D721Med (cell line): ENCODE results near the gene KCNJ16.

Experiments used
- DNase-seq: peaks from one replicate; pipeline ENCODE4 v3.0.0; 2011; ENCODE audit warnings: low spot score; ENCODE audit not compliant: insufficient read length
- FAIRE-seq: peaks from 2 replicates; lab custom pipeline; 2011; peaks lifted over from hg19 to GRCh38; lab: Jason Lieb, UNC
- CTCF ChIP-seq: IDR thresholded peaks from 2 replicates; pipeline ENCODE4 v1.5.1; 2012; ENCODE audit warnings: mild to moderate bottlenecking, control low read depth; ENCODE audit not compliant: insufficient read depth; ENCODE audit errors: missing control alignments

KCNJ16 gene

GRCh38 chr17:70050931-70051330, 24.1 kb upstream of the KCNJ16 start:
- no peak for TF ChIP-seq CTCF
- DNase-seq (no peak), FAIRE-seq (no peak)

- DNase-seq (no peak), FAIRE-seq (no peak)
- TF ChIP-seq CTCF: no peak
Observed at GRCh38 chr17:70053241-70054234, 21.5 kb upstream of the KCNJ16 start.

- DNase-seq (no peak), FAIRE-seq (no peak)
- no peak for TF ChIP-seq CTCF
Observed at GRCh38 chr17:70055000-70055399, 20.0 kb upstream of the KCNJ16 start.

GRCh38 chr17:70059071-70059470, 16.0 kb upstream of the KCNJ16 start:
- DNase-seq (no peak), FAIRE-seq (no peak)
- no peak for TF ChIP-seq CTCF

- DNase-seq (no peak), FAIRE-seq (no peak)
- TF ChIP-seq CTCF: no peak
Observed at GRCh38 chr17:70059649-70060048, 15.4 kb upstream of the KCNJ16 start.

- no peak for TF ChIP-seq CTCF
- no peak for DNase-seq
- FAIRE-seq: no peak
Observed at GRCh38 chr17:70060415-70060814, 14.6 kb upstream of the KCNJ16 start.

- DNase-seq (no peak), FAIRE-seq (no peak)
- no peak for TF ChIP-seq CTCF
Observed at GRCh38 chr17:70067134-70067533, 7.9 kb upstream of the KCNJ16 start.
